Measurements from ENCODE around the gene ZDHHC14. TPM values are rescaled to one million over a fixed set of nuclear protein-coding genes. Genes with fewer than 3 reads are reported as not detected.
"Not testable (repeated sequence)": the region's sequence is repeated elsewhere in the genome, so short reads cannot be mapped to it uniquely, and the experiment has no call there.

The ZDHHC14 gene
- total RNA-seq, 6 experiments from 2014 or later, result 5.2 to 6.7 (median 6.0) TPM

GRCh38 chr6:157585274-157586087, 204.5 kb downstream of the ZDHHC14 start:
- no peak for DNase-seq
- H3K36me3 Mint-ChIP-seq (ENCODE audit: low read depth), result peaks cover 17% of the 10 kb centered on the region
- no peaks in the 10 kb centered on the region for H3K4me1 Mint-ChIP-seq (ENCODE audit: low read depth)
- peaks cover 7% of the 10 kb centered on the region for H3K27me3 Mint-ChIP-seq (ENCODE audit: insufficient read depth)
- H3K27ac Mint-ChIP-seq, result no peak overlapping the region
- peaks cover 16% of the 10 kb centered on the region for H3K9me3 Mint-ChIP-seq
- no peak overlapping the region for H3K4me3 Mint-ChIP-seq
- TF ChIP-seq CTCF (IDR thresholded peaks at IDR 0.05), result no peak

GRCh38 chr6:157586088-157586414, 205.1 kb downstream of the ZDHHC14 start:
- H3K27ac Mint-ChIP-seq, result no peak overlapping the region
- H3K27me3 Mint-ChIP-seq (ENCODE audit: insufficient read depth), result peaks cover 5% of the 10 kb centered on the region
- no peak overlapping the region for H3K4me3 Mint-ChIP-seq
- no peak for TF ChIP-seq CTCF (IDR thresholded peaks at IDR 0.05)
- peaks cover 19% of the 10 kb centered on the region for H3K9me3 Mint-ChIP-seq
- no peaks in the 10 kb centered on the region for H3K4me1 Mint-ChIP-seq (ENCODE audit: low read depth)
- no peak for DNase-seq
- H3K36me3 Mint-ChIP-seq (ENCODE audit: low read depth), result peaks cover 21% of the 10 kb centered on the region

GRCh38 chr6:157586476-157587126, 205.6 kb downstream of the ZDHHC14 start:
- no peaks in the 10 kb centered on the region for H3K4me1 Mint-ChIP-seq (ENCODE audit: low read depth)
- no peak overlapping the region for H3K4me3 Mint-ChIP-seq
- H3K36me3 Mint-ChIP-seq (ENCODE audit: low read depth), result peaks cover 27% of the 10 kb centered on the region
- H3K9me3 Mint-ChIP-seq, result peaks cover 24% of the 10 kb centered on the region
- H3K27me3 Mint-ChIP-seq (ENCODE audit: insufficient read depth), result peaks cover 2% of the 10 kb centered on the region
- H3K27ac Mint-ChIP-seq, result no peak overlapping the region
- DNase-seq, result no peak
- no peak for TF ChIP-seq CTCF (IDR thresholded peaks at IDR 0.05)

GRCh38 chr6:157587127-157587926, 206.3 kb downstream of the ZDHHC14 start:
- no peak overlapping the region for H3K27ac Mint-ChIP-seq
- H3K27me3 Mint-ChIP-seq (ENCODE audit: insufficient read depth), result peaks cover 2% of the 10 kb centered on the region
- no peak for DNase-seq
- H3K9me3 Mint-ChIP-seq, result peaks cover 24% of the 10 kb centered on the region
- H3K4me3 Mint-ChIP-seq, result no peak overlapping the region
- H3K36me3 Mint-ChIP-seq (ENCODE audit: low read depth), result peaks cover 27% of the 10 kb centered on the region
- no peaks in the 10 kb centered on the region for H3K4me1 Mint-ChIP-seq (ENCODE audit: low read depth)
- no peak for TF ChIP-seq CTCF (IDR thresholded peaks at IDR 0.05)

GRCh38 chr6:157590654-157591053, 209.7 kb downstream of the ZDHHC14 start:
- peaks cover 24% of the 10 kb centered on the region for H3K9me3 Mint-ChIP-seq
- H3K36me3 Mint-ChIP-seq (ENCODE audit: low read depth), result peaks cover 27% of the 10 kb centered on the region
- not testable (repeated sequence) for H3K4me3 Mint-ChIP-seq; H3K27me3 Mint-ChIP-seq (ENCODE audit: insufficient read depth); DNase-seq; H3K4me1 Mint-ChIP-seq (ENCODE audit: low read depth); H3K27ac Mint-ChIP-seq

Data from HFFc6 (cell line).